ENCODE measurements around the gene KCNIP4.

- TF ChIP-seq CTCF (IDR thresholded peaks at IDR 0.05 in 2 of 3, conservative IDR thresholded peaks at IDR 0.05 in 1 of 3; ENCODE audit: control insufficient read depth in 2 of 3, extremely low read depth in 1 of 3, insufficient read depth in 1 of 3, low read depth in 3 of 3, low read length in 3 of 3) (no peak), ESRRA (IDR thresholded peaks at IDR 0.05; ENCODE audit: low read length) (no peak), POLR2A (IDR thresholded peaks at IDR 0.05; ENCODE audit: low read depth, low read length) (no peak), RELA (IDR thresholded peaks at IDR 0.05; ENCODE audit: borderline replicate concordance, partially characterized antibody) (no peak)
Measured at GRCh38 chr4:21113496-21114223, 834.9 kb downstream of the KCNIP4 start.

Measured in GM12878 (cell line).